ENCODE measurements around the gene POLR2L. TPM values are rescaled to one million over a fixed set of nuclear protein-coding genes. Genes with fewer than 3 reads are reported as not detected.
A peak's percentile ranks its signal among the peaks of the same experiment; 100 is the strongest.

POLR2L gene
- total RNA-seq, 1 donor from 2014 or later, result 106 TPM

GRCh38 chr11:841981-842369 is 354 bp downstream of the POLR2L start:
- no peak for TF ChIP-seq CTCF (IDR thresholded peaks at IDR 0.05; ENCODE audit: partially characterized antibody, unreplicated experiment)
- Mint-ChIP-seq H3K4me3 (ENCODE audit: unreplicated experiment) (peak overlapping the region; percentile 88), H3K27me3 (ENCODE audit: unreplicated experiment) (peaks cover 17% of the 10 kb centered on the region), H3K27ac (ENCODE audit: unreplicated experiment) (peak overlapping the region; percentile 78), H3K4me1 (ENCODE audit: low read depth, unreplicated experiment) (peaks cover 22% of the 10 kb centered on the region), H3K36me3 (ENCODE audit: unreplicated experiment) (no peaks in the 10 kb centered on the region), H3K9me3 (ENCODE audit: unreplicated experiment) (peaks cover 26% of the 10 kb centered on the region)
- no peak for DNase-seq

- Mint-ChIP-seq H3K4me3 (ENCODE audit: unreplicated experiment) (peak overlapping the region; percentile 84), H3K27me3 (ENCODE audit: unreplicated experiment) (peaks cover 17% of the 10 kb centered on the region), H3K4me1 (ENCODE audit: low read depth, unreplicated experiment) (peaks cover 20% of the 10 kb centered on the region), H3K36me3 (ENCODE audit: unreplicated experiment) (no peaks in the 10 kb centered on the region), H3K27ac (ENCODE audit: unreplicated experiment) (peak overlapping the region; percentile 80), H3K9me3 (ENCODE audit: unreplicated experiment) (peaks cover 26% of the 10 kb centered on the region)
- no peak for TF ChIP-seq CTCF (IDR thresholded peaks at IDR 0.05; ENCODE audit: partially characterized antibody, unreplicated experiment)
- DNase-seq, result no peak
Observed at GRCh38 chr11:839875-840617, 2.3 kb downstream of the POLR2L start.

- peak overlapping the region; percentile 97 for H3K27ac Mint-ChIP-seq (ENCODE audit: unreplicated experiment)
- TF ChIP-seq CTCF (IDR thresholded peaks at IDR 0.05; ENCODE audit: partially characterized antibody, unreplicated experiment), result no peak
- no peak overlapping the region for H3K4me3 Mint-ChIP-seq (ENCODE audit: unreplicated experiment)
Observed at GRCh38 chr11:839280-839623, 3.1 kb downstream of the POLR2L start.

GRCh38 chr11:838441-839279 is 3.7 kb downstream of the POLR2L start:
- Mint-ChIP-seq H3K4me1 (ENCODE audit: low read depth, unreplicated experiment) (peaks cover 18% of the 10 kb centered on the region), H3K9me3 (ENCODE audit: unreplicated experiment) (peaks cover 28% of the 10 kb centered on the region), H3K36me3 (ENCODE audit: unreplicated experiment) (no peaks in the 10 kb centered on the region), H3K27me3 (ENCODE audit: unreplicated experiment) (peaks cover 23% of the 10 kb centered on the region), H3K27ac (ENCODE audit: unreplicated experiment) (peak overlapping the region; percentile 97), H3K4me3 (ENCODE audit: unreplicated experiment) (peak overlapping the region; percentile 70)
- peak; percentile 60 for TF ChIP-seq CTCF (IDR thresholded peaks at IDR 0.05; ENCODE audit: partially characterized antibody, unreplicated experiment)
- peak; percentile 69 for DNase-seq

More at GRCh38 chr11:839280-839623, 3.1 kb downstream of the POLR2L start:
- DNase-seq, result no peak
- Mint-ChIP-seq H3K36me3 (ENCODE audit: unreplicated experiment) (no peaks in the 10 kb centered on the region), H3K27me3 (ENCODE audit: unreplicated experiment) (peaks cover 17% of the 10 kb centered on the region), H3K4me1 (ENCODE audit: low read depth, unreplicated experiment) (peaks cover 18% of the 10 kb centered on the region), H3K9me3 (ENCODE audit: unreplicated experiment) (peaks cover 26% of the 10 kb centered on the region)

DNA sequence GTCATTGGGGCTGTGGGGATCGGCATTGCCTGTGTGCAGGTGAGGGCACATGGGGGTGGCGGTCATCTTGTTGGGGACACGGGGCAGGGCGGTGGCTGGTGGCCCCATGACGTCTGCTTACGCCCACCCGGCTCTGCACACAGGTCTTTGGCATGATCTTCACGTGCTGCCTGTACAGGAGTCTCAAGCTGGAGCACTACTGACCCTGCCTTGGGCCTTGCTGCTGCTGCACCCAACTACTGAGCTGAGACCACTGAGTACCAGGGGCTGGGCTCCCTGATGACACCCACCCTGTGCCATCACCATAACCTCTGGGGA is 4.4 kb downstream of the POLR2L start:
- H3K4me1 Mint-ChIP-seq (ENCODE audit: low read depth, unreplicated experiment), result peaks cover 18% of the 10 kb centered on the region
- peaks cover 23% of the 10 kb centered on the region for H3K27me3 Mint-ChIP-seq (ENCODE audit: unreplicated experiment)
- TF ChIP-seq CTCF (IDR thresholded peaks at IDR 0.05; ENCODE audit: partially characterized antibody, unreplicated experiment), result no peak
- peak overlapping the region; percentile 97 for H3K27ac Mint-ChIP-seq (ENCODE audit: unreplicated experiment)
- no peak overlapping the region for H3K4me3 Mint-ChIP-seq (ENCODE audit: unreplicated experiment)
- no peak for DNase-seq
- H3K9me3 Mint-ChIP-seq (ENCODE audit: unreplicated experiment), result peaks cover 26% of the 10 kb centered on the region
- no peaks in the 10 kb centered on the region for H3K36me3 Mint-ChIP-seq (ENCODE audit: unreplicated experiment)

Measured in glutamatergic neuron (in vitro differentiated cells).